A172 (cell line): Measurements from ENCODE around the gene ZNF653. TPM values are rescaled to one million over a fixed set of nuclear protein-coding genes. Genes with fewer than 3 reads are reported as not detected.
A peak's percentile ranks its signal among the peaks of the same experiment; 100 is the strongest.
"Not testable (repeated sequence)": the region's sequence is repeated elsewhere in the genome, so short reads cannot be mapped to it uniquely, and the experiment has no call there.

ENCODE experiments used
- DNase-seq: peaks from one replicate; pipeline ENCODE4 v3.0.0-alpha.2; 2015; ENCODE audit warnings: low spot score
- total RNA-seq: library from RNA; depleted of rRNA; stranded (reverse); fragments of >200 nt; shearing (Covaris generic); gene quantifications from 2 replicates; pipeline ENCODE4 v1.2.3, GENCODE V29; 2014

The ZNF653 gene
- total RNA-seq, 1 experiment from 2014 or later, result 5.2 TPM

GRCh38 chr19:11481534-11482383 is 23.9 kb downstream of the ZNF653 start:
- DNase-seq, result peak; percentile 93

- no peak for DNase-seq
Observed at GRCh38 chr19:11480715-11481533, 24.7 kb downstream of the ZNF653 start, which contains the start of gene ELAVL3. Gene ELAVL3, minus strand, starts transcription at chr19:11481046. Its CDS starts 438 bp downstream, at chr19:11480608.

- DNase-seq, result no peak
Observed at GRCh38 chr19:11479898-11480714, 25.5 kb downstream of the ZNF653 start.

GRCh38 chr19:11479090-11479897 is 26.3 kb downstream of the ZNF653 start:
- DNase-seq, result no peak

GRCh38 chr19:11478167-11479089 is 27.2 kb downstream of the ZNF653 start:
- no peak for DNase-seq

- no peak for DNase-seq
Observed at GRCh38 chr19:11475861-11476260, 29.8 kb downstream of the ZNF653 start.

GRCh38 chr19:11475343-11475742 is 30.3 kb downstream of the ZNF653 start:
- DNase-seq, result not testable (repeated sequence)

- DNase-seq, result no peak
Observed at GRCh38 chr19:11473725-11474124, 31.9 kb downstream of the ZNF653 start.

- not testable (repeated sequence) for DNase-seq
Observed at GRCh38 chr19:11468266-11468845, 37.3 kb downstream of the ZNF653 start.

- DNase-seq, result no peak
Observed at GRCh38 chr19:11465600-11465999, 40.0 kb downstream of the ZNF653 start.

GRCh38 chr19:11464333-11465265 is 41.0 kb downstream of the ZNF653 start:
- no peak for DNase-seq

- DNase-seq, result no peak
Observed at GRCh38 chr19:11463391-11463790, 42.2 kb downstream of the ZNF653 start.

- no peak for DNase-seq
Observed at GRCh38 chr19:11461453-11461852, 44.2 kb downstream of the ZNF653 start.

- DNase-seq, result no peak
Observed at GRCh38 chr19:11460207-11460606, 45.4 kb downstream of the ZNF653 start.

- not testable (repeated sequence) for DNase-seq
Observed at GRCh38 chr19:11458912-11459311, 46.7 kb downstream of the ZNF653 start.

GRCh38 chr19:11458236-11458900 is 47.3 kb downstream of the ZNF653 start:
- no peak for DNase-seq

GRCh38 chr19:11457831-11458230 is 47.8 kb downstream of the ZNF653 start:
- DNase-seq, result no peak

GRCh38 chr19:11457115-11457514 is 48.5 kb downstream of the ZNF653 start:
- no peak for DNase-seq
